Liver (tissue), 9 donors: ENCODE data around the gene FILIP1L. TPM values are rescaled to one million over a fixed set of nuclear protein-coding genes. Genes with fewer than 3 reads are reported as not detected.

Source experiments
- DNase-seq: peaks from one replicate; pipeline ENCODE4 v3.0.0-alpha.2; 2017; ENCODE audit warnings: low spot score
- H3K27ac ChIP-seq, 2 donors: one replicate each; pipeline ENCODE4 v1.7.0; 2013; ENCODE audit warnings: inconsistent platforms in 2 of 2, low read length in 2 of 2, control low read depth in 1 of 2, low read depth in 1 of 2, mild to moderate bottlenecking in 1 of 2
- H3K27me3 ChIP-seq, 4 donors: one replicate each; pipeline versions ENCODE4 v1.6.1 to v1.7.0; 2013; ENCODE audit warnings: low read length in 3 of 4, inconsistent platforms in 1 of 4, mild to moderate bottlenecking in 1 of 4, moderate library complexity in 1 of 4; ENCODE audit not compliant: control insufficient read depth in 4 of 4, insufficient read depth in 4 of 4
- H3K36me3 ChIP-seq, 4 donors: one replicate each; pipeline versions ENCODE4 v1.6.1 to v1.7.0; 2013; ENCODE audit warnings: low read length in 3 of 4, mild to moderate bottlenecking in 3 of 4, low read depth in 1 of 4, moderate library complexity in 1 of 4; ENCODE audit not compliant: control insufficient read depth in 4 of 4, insufficient read depth in 3 of 4
- H3K4me1 ChIP-seq, 4 donors: one replicate each; pipeline versions ENCODE4 v1.6.1 to v1.7.0; 2013; ENCODE audit warnings: low read length in 3 of 4, mild to moderate bottlenecking in 3 of 4, moderate library complexity in 1 of 4; ENCODE audit not compliant: control insufficient read depth in 4 of 4, insufficient read depth in 4 of 4
- H3K4me3 ChIP-seq, 3 donors: one replicate each; pipeline versions ENCODE4 v1.6.1 to v1.7.0; 2013; ENCODE audit warnings: low read length in 3 of 3, control low read depth in 1 of 3, low read depth in 1 of 3, mild to moderate bottlenecking in 1 of 3
- H3K9ac ChIP-seq, 2 donors: one replicate each; pipeline ENCODE4 v1.7.0; 2013; ENCODE audit warnings: low read length in 2 of 2, mild to moderate bottlenecking in 2 of 2, moderate library complexity in 2 of 2, control low read depth in 1 of 2, low read depth in 1 of 2
- H3K9me3 ChIP-seq, 4 donors: one replicate each; pipeline versions ENCODE4 v1.6.1 to v1.7.0; 2013; ENCODE audit warnings: low read length in 3 of 4; ENCODE audit not compliant: control insufficient read depth in 4 of 4
- ATF3 ChIP-seq: IDR thresholded peaks from 2 replicates; pipeline ENCODE4 v1.6.1; 2016; ENCODE audit warnings: antibody characterized with exemption
- EGR1 ChIP-seq, 2 donors: IDR thresholded peaks; 2 replicates each; pipeline ENCODE4 v1.6.1; 2016 to 2018; ENCODE audit warnings: antibody characterized with exemption in 2 of 2, low read depth in 2 of 2
- FOXA1 ChIP-seq: IDR thresholded peaks from 2 replicates; pipeline ENCODE4 v1.6.1; 2016; ENCODE audit warnings: antibody characterized with exemption
- FOXA2 ChIP-seq: IDR thresholded peaks from 2 replicates; pipeline ENCODE4 v1.6.1; 2016; ENCODE audit warnings: antibody characterized with exemption
- GABPA ChIP-seq, 2 donors: IDR thresholded peaks in 1 of 2; conservative IDR thresholded peaks in 1 of 2; 2 replicates each; pipeline ENCODE4 v1.6.1; 2016; ENCODE audit warnings: antibody characterized with exemption in 2 of 2, mild to moderate bottlenecking in 1 of 2, moderate library complexity in 1 of 2
- HNF4A ChIP-seq, 2 donors: conservative IDR thresholded peaks; 2 replicates each; pipeline ENCODE4 v1.6.1; 2016; ENCODE audit warnings: antibody characterized with exemption in 2 of 2, mild to moderate bottlenecking in 2 of 2
- HNF4G ChIP-seq: IDR thresholded peaks from 2 replicates; pipeline ENCODE4 v1.6.1; 2016; ENCODE audit warnings: antibody characterized with exemption
- JUND ChIP-seq, 2 donors: IDR thresholded peaks; 2 replicates each; pipeline ENCODE4 v1.6.1; 2016; ENCODE audit warnings: antibody characterized with exemption in 2 of 2
- NR2F2 ChIP-seq: IDR thresholded peaks from 2 replicates; pipeline ENCODE4 v1.6.1; 2016; ENCODE audit warnings: antibody characterized with exemption
- RAD21 ChIP-seq, 2 donors: IDR thresholded peaks; 2 replicates each; pipeline ENCODE4 v1.6.1; 2016; ENCODE audit warnings: antibody characterized with exemption in 2 of 2, mild to moderate bottlenecking in 2 of 2
- RXRA ChIP-seq, 2 donors: IDR thresholded peaks; 2 replicates each; pipeline ENCODE4 v1.6.1; 2017 to 2018; ENCODE audit warnings: antibody characterized with exemption in 2 of 2, mild to moderate bottlenecking in 1 of 2
- SP1 ChIP-seq: IDR thresholded peaks from 2 replicates; pipeline ENCODE4 v1.6.1; 2018; ENCODE audit warnings: antibody characterized with exemption, mild to moderate bottlenecking
- TAF1 ChIP-seq: conservative IDR thresholded peaks from 2 replicates; pipeline ENCODE4 v1.6.1; 2016; ENCODE audit warnings: antibody characterized with exemption, mild to moderate bottlenecking
- YY1 ChIP-seq: IDR thresholded peaks from 2 replicates; pipeline ENCODE4 v1.6.1; 2016; ENCODE audit warnings: antibody characterized with exemption, mild to moderate bottlenecking
- WGBS: extraction: QIAGEN DNeasy Blood & Tissue Kit; methylation state at CpG from one replicate; pipeline ENCODE4 v1.1.7; 2013; 5-methylcytosine and 5-hydroxymethylcytosine counted together
- polyA plus RNA-seq, 2 donors: library from polyadenylated mRNA; stranded (reverse) in 1 of 2; unstranded in 1 of 2; fragments of 200-250 nt in 1 of 2; fragments of >200 nt in 1 of 2; fragmentation: Nextera tagmentation in 1 of 2; extraction: Ambion mirVana in 1 of 2; gene quantifications; one replicate each; pipeline versions ENCODE4 v1.2.1 to v1.2.3, GENCODE V29; 2013 to 2015
- total RNA-seq, 2 donors: library from RNA; depleted of rRNA; stranded (reverse); fragments of >200 nt; gene quantifications; one replicate each; pipeline ENCODE4 v1.2.3, GENCODE V29; 2014
- TF ChIP-seq, protein P1 (sequence below): IDR thresholded peaks from 2 replicates; pipeline ENCODE4 v1.6.1; 2016; ENCODE audit warnings: antibody characterized with exemption
- TF ChIP-seq, protein P2 (sequence below): fragments of 150-350 bp; IDR thresholded peaks from 2 replicates; pipeline ENCODE4 v1.5.1; 2017; ENCODE audit warnings: improper control_type of control experiment, low read depth, low read length; ENCODE audit not compliant: missing input control
- donor health status: healthy.
- donor health status: healthy.
- donor health status: healthy.
- donor health status: healthy.
- donor health status: healthy.

Gene FILIP1L
- total and polyA plus RNA-seq, 4 donors: 1.4 to 6.5 (median 1.9) TPM

GRCh38 chr3:99852851-99853250 lies 261.4 kb downstream of the FILIP1L start:
- no peak overlapping the region for H3K9ac ChIP-seq
- no peak overlapping the region for H3K27ac ChIP-seq
- H3K4me1 ChIP-seq: peaks cover 0 to 13% (median 3%) of the 10 kb centered on the region in 4 donors
- DNase-seq: no peak
- WGBS: 86% methylated on average over 1 of the region's 1 CpG
- no peaks in the 10 kb centered on the region for H3K9me3 ChIP-seq
- H3K27me3 ChIP-seq: no peaks in the 10 kb centered on the region
- H3K4me3 ChIP-seq: no peak overlapping the region
- TF ChIP-seq YY1: no peak
- TF ChIP-seq SP1: no peak
- no peak for TF ChIP-seq GABPA (IDR thresholded peaks at IDR 0.05 in 1 of 2, conservative IDR thresholded peaks at IDR 0.05 in 1 of 2)
- no peak for TF ChIP-seq RXRA (IDR thresholded peaks at IDR 0.05)
- TF ChIP-seq RAD21 (IDR thresholded peaks at IDR 0.05): no peak
- TF ChIP-seq, protein P1, sequence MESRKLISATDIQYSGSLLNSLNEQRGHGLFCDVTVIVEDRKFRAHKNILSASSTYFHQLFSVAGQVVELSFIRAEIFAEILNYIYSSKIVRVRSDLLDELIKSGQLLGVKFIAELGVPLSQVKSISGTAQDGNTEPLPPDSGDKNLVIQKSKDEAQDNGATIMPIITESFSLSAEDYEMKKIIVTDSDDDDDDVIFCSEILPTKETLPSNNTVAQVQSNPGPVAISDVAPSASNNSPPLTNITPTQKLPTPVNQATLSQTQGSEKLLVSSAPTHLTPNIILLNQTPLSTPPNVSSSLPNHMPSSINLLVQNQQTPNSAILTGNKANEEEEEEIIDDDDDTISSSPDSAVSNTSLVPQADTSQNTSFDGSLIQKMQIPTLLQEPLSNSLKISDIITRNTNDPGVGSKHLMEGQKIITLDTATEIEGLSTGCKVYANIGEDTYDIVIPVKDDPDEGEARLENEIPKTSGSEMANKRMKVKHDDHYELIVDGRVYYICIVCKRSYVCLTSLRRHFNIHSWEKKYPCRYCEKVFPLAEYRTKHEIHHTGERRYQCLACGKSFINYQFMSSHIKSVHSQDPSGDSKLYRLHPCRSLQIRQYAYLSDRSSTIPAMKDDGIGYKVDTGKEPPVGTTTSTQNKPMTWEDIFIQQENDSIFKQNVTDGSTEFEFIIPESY: no peak
- H3K36me3 ChIP-seq: no peaks in the 10 kb centered on the region

GRCh38 chr3:99851955-99852354 lies 262.3 kb downstream of the FILIP1L start:
- H3K4me1 ChIP-seq: peaks cover 0 to 10% (median 3%) of the 10 kb centered on the region in 4 donors
- H3K36me3 ChIP-seq: no peaks in the 10 kb centered on the region
- no peak overlapping the region for H3K4me3 ChIP-seq
- H3K9ac ChIP-seq: no peak overlapping the region
- no peaks in the 10 kb centered on the region for H3K9me3 ChIP-seq
- DNase-seq: no peak
- WGBS: 96% methylated on average over 1 of the region's 1 CpG
- TF ChIP-seq SP1: no peak
- H3K27me3 ChIP-seq: no peaks in the 10 kb centered on the region
- no peak overlapping the region for H3K27ac ChIP-seq

DNA sequence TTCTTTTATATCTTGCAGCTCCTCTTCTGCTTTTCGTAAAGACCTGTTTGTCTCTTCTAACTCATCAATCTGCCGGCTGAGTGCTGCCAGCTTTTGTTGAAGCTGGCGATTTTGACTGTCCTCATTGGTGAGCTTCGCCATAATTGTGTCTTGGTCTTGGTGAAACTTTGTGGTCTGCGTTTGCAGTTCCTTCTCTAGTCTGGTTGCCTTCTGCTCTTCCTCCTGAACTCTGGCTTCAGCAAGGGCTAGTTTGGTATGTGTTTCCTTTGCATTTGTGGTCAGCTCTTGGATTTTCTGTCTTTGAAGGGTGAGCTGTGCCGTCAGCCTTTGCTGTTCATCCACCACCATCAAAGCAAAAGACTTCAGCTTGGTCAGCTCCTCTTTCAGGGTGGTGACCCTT lies 263.7 kb downstream of the FILIP1L start:
- Histone ChIP-seq H3K4me3 (no peak overlapping the region), H3K36me3 (no peaks in the 10 kb centered on the region), H3K4me1 (peaks cover 3 to 13% (median 7%) of the 10 kb centered on the region in 4 donors), H3K27me3 (no peaks in the 10 kb centered on the region), H3K9ac (no peak overlapping the region), H3K27ac (no peak overlapping the region), H3K9me3 (no peaks in the 10 kb centered on the region)
- no peak for DNase-seq
- TF ChIP-seq FOXA2 (no peak), TAF1 (no peak), RXRA (IDR thresholded peaks at IDR 0.05) (no peak), NR2F2 (no peak), ATF3 (no peak), HNF4A (conservative IDR thresholded peaks at IDR 0.05) (no peak), JUND (IDR thresholded peaks at IDR 0.05) (no peak), FOXA1 (no peak), HNF4G (no peak), SP1 (no peak), EGR1 (IDR thresholded peaks at IDR 0.05; ENCODE audit: low read depth in 2 of 2) (no peak)
- TF ChIP-seq, protein P1: no peak
- TF ChIP-seq, protein P2, sequence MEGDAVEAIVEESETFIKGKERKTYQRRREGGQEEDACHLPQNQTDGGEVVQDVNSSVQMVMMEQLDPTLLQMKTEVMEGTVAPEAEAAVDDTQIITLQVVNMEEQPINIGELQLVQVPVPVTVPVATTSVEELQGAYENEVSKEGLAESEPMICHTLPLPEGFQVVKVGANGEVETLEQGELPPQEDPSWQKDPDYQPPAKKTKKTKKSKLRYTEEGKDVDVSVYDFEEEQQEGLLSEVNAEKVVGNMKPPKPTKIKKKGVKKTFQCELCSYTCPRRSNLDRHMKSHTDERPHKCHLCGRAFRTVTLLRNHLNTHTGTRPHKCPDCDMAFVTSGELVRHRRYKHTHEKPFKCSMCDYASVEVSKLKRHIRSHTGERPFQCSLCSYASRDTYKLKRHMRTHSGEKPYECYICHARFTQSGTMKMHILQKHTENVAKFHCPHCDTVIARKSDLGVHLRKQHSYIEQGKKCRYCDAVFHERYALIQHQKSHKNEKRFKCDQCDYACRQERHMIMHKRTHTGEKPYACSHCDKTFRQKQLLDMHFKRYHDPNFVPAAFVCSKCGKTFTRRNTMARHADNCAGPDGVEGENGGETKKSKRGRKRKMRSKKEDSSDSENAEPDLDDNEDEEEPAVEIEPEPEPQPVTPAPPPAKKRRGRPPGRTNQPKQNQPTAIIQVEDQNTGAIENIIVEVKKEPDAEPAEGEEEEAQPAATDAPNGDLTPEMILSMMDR: no peak
- 86% methylated on average over 6 of the region's 6 CpGs for WGBS
